PC-9 (cell line): Measurements from ENCODE around the gene ZNF440. TPM values are rescaled to one million over a fixed set of nuclear protein-coding genes. Genes with fewer than 3 reads are reported as not detected.

Source experiments
- BruUV-seq: library from RNA; stranded (reverse); fragments of 400-500 nt; replicated peaks from 2 replicates; lab custom pipeline; 2021; lab: Mats Ljungman, UMichigan
- CTCF ChIA-PET: fragments of 300-600 bp; sonication (Branson Sonifier 250); formaldehyde crosslinking; loops from one replicate; lab custom pipeline; 2022; ENCODE audit warnings: antibody characterized with exemption; lab: Charles Lee
- POLR2A ChIA-PET: fragments of 300-600 bp; sonication (Branson Sonifier 250); formaldehyde crosslinking; loops from one replicate; lab custom pipeline; 2022; ENCODE audit warnings: antibody characterized with exemption; ENCODE audit not compliant: unreplicated experiment; lab: Charles Lee
- DNase-seq, 2 experiments: peaks; one replicate each; pipeline versions ENCODE4 v3.0.0 to v3.0.0-alpha.2; 2015 to 2022; ENCODE audit warnings: mixed read lengths in 1 of 2
- H2AFZ ChIP-seq: fragments of 200-600 bp; sonication (generic); 2 replicates; pipeline ENCODE4 v1.8.1; 2017; ENCODE audit warnings: antibody characterized with exemption
- H3F3A ChIP-seq: fragments of 200-600 bp; sonication (generic); 2 replicates; pipeline ENCODE4 v1.8.1; 2017; ENCODE audit warnings: antibody characterized with exemption, mild to moderate bottlenecking, low read depth; ENCODE audit not compliant: insufficient read depth
- H3K27ac ChIP-seq: fragments of 200-600 bp; sonication (generic); 2 replicates; pipeline ENCODE4 v1.6.1; 2016; ENCODE audit warnings: mixed run types
- H3K27me3 ChIP-seq: fragments of 200-600 bp; sonication (generic); 2 replicates; pipeline ENCODE4 v1.6.1; 2016; ENCODE audit warnings: low read depth, mixed run types; ENCODE audit not compliant: insufficient read depth
- H3K36me3 ChIP-seq: fragments of 200-600 bp; sonication (generic); 2 replicates; pipeline ENCODE4 v1.6.1; 2016; ENCODE audit warnings: low read depth, mixed run types
- H3K4me1 ChIP-seq: fragments of 200-600 bp; sonication (generic); replicated peaks from 2 replicates; pipeline ENCODE4 v1.6.1; 2016; ENCODE audit warnings: mixed run types; ENCODE audit not compliant: insufficient read depth
- H3K4me2 ChIP-seq: fragments of 200-600 bp; sonication (generic); 2 replicates; pipeline ENCODE4 v1.6.1; 2017; ENCODE audit warnings: mixed run types
- H3K4me3 ChIP-seq: fragments of 200-600 bp; sonication (generic); 2 replicates; pipeline ENCODE4 v1.6.1; 2016; ENCODE audit warnings: mixed run types
- H3K79me2 ChIP-seq: fragments of 200-600 bp; sonication (generic); 2 replicates; pipeline ENCODE4 v1.6.1; 2017; ENCODE audit warnings: low read depth, mixed run types
- H3K9me2 ChIP-seq: fragments of 200-600 bp; sonication (generic); 2 replicates; pipeline ENCODE4 v1.8.1; 2017; ENCODE audit warnings: mild to moderate bottlenecking; ENCODE audit not compliant: insufficient read depth
- H3K9me3 ChIP-seq: fragments of 200-600 bp; sonication (generic); 2 replicates; pipeline ENCODE4 v1.8.1; 2016; ENCODE audit warnings: low read depth; ENCODE audit not compliant: insufficient read depth
- H4K20me1 ChIP-seq: fragments of 200-600 bp; sonication (generic); 2 replicates; pipeline ENCODE4 v1.8.1; 2017; ENCODE audit not compliant: insufficient read depth
- EZH2 ChIP-seq: fragments of 200-600 bp; sonication (generic); IDR thresholded peaks from 2 replicates; pipeline ENCODE4 v1.8.0; 2017; ENCODE audit warnings: antibody characterized with exemption, low read depth
- intact Hi-C: fragments of 100-400 bp; cut with micrococcal nuclease; formaldehyde crosslinking; loops from one replicate; pipeline ENCODE4 v1.10.0; 2022; ENCODE audit not compliant: unreplicated experiment
- total RNA-seq: library from RNA; stranded (reverse); gene quantifications from 2 replicates; pipeline ENCODE4 v1.2.3, GENCODE V29; 2021
- TF ChIP-seq, protein P1 (sequence below): fragments of 200-600 bp; sonication (generic); conservative IDR thresholded peaks from 2 replicates; pipeline ENCODE4 v1.6.1; 2017; ENCODE audit warnings: mixed run types, antibody characterized with exemption, mild to moderate bottlenecking, moderate library complexity

ZNF440 gene
- total RNA-seq, 1 experiment from 2014 or later: 12.5 TPM

DNA sequence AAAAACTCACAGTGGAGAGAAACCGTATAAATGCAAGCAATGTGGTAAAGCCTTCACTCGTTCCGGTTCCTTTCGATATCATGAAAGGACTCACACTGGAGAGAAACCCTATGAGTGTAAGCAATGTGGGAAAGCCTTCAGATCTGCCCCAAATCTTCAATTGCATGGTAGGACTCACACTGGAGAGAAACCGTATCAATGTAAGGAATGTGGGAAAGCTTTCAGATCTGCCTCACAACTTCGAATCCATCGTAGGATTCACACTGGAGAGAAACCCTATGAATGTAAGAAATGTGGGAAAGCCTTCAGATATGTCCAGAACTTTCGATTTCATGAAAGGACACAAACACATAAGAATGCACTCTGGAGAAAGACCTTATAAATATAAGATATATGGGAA, 54.1 kb downstream of the ZNF440 start:
- Histone ChIP-seq H3K9me2 (no peaks in the 10 kb centered on the region), H3K4me3 (no peak overlapping the region), H3K4me2 (no peak overlapping the region), H3F3A (no peaks in the 10 kb centered on the region), H3K79me2 (no peaks in the 10 kb centered on the region), H3K27me3 (peaks cover 25% of the 10 kb centered on the region), H4K20me1 (no peaks in the 10 kb centered on the region), H2AFZ (no peak overlapping the region), H3K9me3 (no peaks in the 10 kb centered on the region; the same call in none of the 2 replicates), H3K36me3 (no peaks in the 10 kb centered on the region), H3K27ac (no peak overlapping the region), H3K4me1 (no peaks in the 10 kb centered on the region)
- TF ChIP-seq, protein P1, sequence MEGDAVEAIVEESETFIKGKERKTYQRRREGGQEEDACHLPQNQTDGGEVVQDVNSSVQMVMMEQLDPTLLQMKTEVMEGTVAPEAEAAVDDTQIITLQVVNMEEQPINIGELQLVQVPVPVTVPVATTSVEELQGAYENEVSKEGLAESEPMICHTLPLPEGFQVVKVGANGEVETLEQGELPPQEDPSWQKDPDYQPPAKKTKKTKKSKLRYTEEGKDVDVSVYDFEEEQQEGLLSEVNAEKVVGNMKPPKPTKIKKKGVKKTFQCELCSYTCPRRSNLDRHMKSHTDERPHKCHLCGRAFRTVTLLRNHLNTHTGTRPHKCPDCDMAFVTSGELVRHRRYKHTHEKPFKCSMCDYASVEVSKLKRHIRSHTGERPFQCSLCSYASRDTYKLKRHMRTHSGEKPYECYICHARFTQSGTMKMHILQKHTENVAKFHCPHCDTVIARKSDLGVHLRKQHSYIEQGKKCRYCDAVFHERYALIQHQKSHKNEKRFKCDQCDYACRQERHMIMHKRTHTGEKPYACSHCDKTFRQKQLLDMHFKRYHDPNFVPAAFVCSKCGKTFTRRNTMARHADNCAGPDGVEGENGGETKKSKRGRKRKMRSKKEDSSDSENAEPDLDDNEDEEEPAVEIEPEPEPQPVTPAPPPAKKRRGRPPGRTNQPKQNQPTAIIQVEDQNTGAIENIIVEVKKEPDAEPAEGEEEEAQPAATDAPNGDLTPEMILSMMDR: no peak
- TF ChIP-seq EZH2: no peak
- ChIA-PET POLR2A (no interaction called here), CTCF (no interaction called here)
- intact Hi-C loops: no loop called here
- DNase-seq: no peak
- BruUV-seq: no TSS peak

- Histone ChIP-seq H3F3A (no peaks in the 10 kb centered on the region), H3K27me3 (peaks cover 22% of the 10 kb centered on the region), H2AFZ (no peak overlapping the region), H3K4me1 (no peaks in the 10 kb centered on the region), H3K4me2 (no peak overlapping the region), H3K27ac (no peak overlapping the region), H3K79me2 (no peaks in the 10 kb centered on the region), H3K4me3 (no peak overlapping the region), H4K20me1 (no peaks in the 10 kb centered on the region), H3K9me3 (no peaks in the 10 kb centered on the region; the same call in 1 of the 2 replicates), H3K9me2 (no peaks in the 10 kb centered on the region), H3K36me3 (no peaks in the 10 kb centered on the region)
- POLR2A ChIA-PET: no interaction called here
- TF ChIP-seq EZH2: no peak
- TF ChIP-seq, protein P1: no peak
- intact Hi-C loops: no loop called here
- CTCF ChIA-PET: no interaction called here
- no peak for DNase-seq
- no TSS peak for BruUV-seq
These were observed 58.6 kb downstream of the ZNF440 start for GRCh38 chr19:11872624-11873023.

DNA sequence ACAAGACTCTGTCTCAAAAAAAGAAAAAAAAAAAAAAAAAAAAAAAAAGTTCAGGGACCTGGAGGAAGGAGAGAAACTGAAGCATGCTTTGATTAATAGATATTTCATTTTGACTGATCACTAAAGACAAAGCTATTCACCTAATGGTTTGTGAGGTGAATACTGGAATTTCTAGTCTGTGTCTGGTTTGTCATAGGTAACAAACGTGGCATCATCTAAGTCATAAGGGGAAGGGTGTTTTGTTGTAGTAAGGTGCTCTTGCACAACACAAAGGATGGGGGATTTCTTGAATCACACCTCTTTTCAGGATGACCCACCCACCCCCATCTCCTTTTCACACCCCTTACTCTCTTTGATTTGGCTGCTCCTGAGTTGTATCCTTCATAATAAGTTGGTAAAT, 59.7 kb downstream of the ZNF440 start:
- no peaks in the 10 kb centered on the region for H3F3A ChIP-seq
- no TSS peak for BruUV-seq
- H3K9me3 ChIP-seq: no peaks in the 10 kb centered on the region; the same call in 1 of the 2 replicates
- H3K9me2 ChIP-seq: no peaks in the 10 kb centered on the region
- H3K27ac ChIP-seq: no peak overlapping the region
- TF ChIP-seq, protein P1: no peak
- no peak for TF ChIP-seq EZH2
- H3K4me1 ChIP-seq: no peaks in the 10 kb centered on the region
- no peak overlapping the region for H3K4me2 ChIP-seq
- H3K4me3 ChIP-seq: no peak overlapping the region
- POLR2A ChIA-PET: no interaction called here
- no peaks in the 10 kb centered on the region for H4K20me1 ChIP-seq
- CTCF ChIA-PET: no interaction called here
- peaks cover 26% of the 10 kb centered on the region for H3K27me3 ChIP-seq
- intact Hi-C loops: no loop called here
- DNase-seq: no peak
- H2AFZ ChIP-seq: no peak overlapping the region
- H3K36me3 ChIP-seq: no peaks in the 10 kb centered on the region
- no peaks in the 10 kb centered on the region for H3K79me2 ChIP-seq
